Peyer's patch (tissue), 4 donors: Measurements from ENCODE around the gene EPO.

Experiments
- POLR2A ChIP-seq, 2 donors: fragments of 450-650 bp; IDR thresholded peaks; one replicate each; pipeline ENCODE4 v1.5.1; 2017; ENCODE audit warnings: antibody characterized with exemption in 2 of 2, mild to moderate bottlenecking in 2 of 2, moderate library complexity in 2 of 2
- TF ChIP-seq, protein P1 (sequence below), 6 experiments: fragments of 450-650 bp in 4 of 6; fragments of 200-600 bp in 2 of 6; sonication (generic) in 1 of 6; IDR thresholded peaks; one replicate each; pipeline ENCODE4 v1.5.1; 2017 to 2019; ENCODE audit warnings: antibody characterized with exemption in 6 of 6, mild to moderate bottlenecking in 3 of 6, moderate library complexity in 1 of 6

DNA sequence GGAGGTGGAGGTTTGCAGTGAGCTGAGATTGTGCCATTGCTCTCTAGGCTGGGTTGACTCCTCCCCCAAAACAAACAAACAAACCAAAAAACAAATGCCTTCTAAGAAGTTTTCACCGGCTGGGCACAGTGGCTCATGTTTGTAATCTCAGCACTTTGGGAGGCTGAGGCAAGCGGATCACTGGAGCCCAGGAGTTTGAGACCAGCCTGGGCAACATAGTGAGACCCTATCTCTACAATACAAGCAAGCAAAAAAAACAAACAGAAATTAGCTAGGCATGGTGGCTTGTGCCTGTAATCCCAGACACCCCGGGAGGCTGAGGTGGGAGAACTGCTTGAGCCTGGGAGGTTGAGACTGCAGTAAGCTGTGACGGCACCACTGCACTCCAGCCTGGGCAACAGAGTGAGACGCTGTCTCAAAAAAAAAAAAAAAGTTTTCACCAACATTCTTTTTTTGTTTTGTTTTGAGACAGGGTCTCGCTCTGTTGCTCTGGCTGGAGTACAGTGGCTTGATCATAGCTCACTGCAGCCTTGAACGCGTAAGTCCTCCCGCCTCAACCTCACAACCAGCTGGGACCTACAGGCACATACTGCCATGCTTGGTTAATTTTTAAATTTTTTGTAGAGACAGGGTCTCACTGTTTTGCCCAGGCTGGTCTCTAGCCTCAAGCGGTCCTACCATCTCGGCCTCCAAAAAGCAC is 11.8 kb downstream of the EPO start:
- TF ChIP-seq, protein P1, sequence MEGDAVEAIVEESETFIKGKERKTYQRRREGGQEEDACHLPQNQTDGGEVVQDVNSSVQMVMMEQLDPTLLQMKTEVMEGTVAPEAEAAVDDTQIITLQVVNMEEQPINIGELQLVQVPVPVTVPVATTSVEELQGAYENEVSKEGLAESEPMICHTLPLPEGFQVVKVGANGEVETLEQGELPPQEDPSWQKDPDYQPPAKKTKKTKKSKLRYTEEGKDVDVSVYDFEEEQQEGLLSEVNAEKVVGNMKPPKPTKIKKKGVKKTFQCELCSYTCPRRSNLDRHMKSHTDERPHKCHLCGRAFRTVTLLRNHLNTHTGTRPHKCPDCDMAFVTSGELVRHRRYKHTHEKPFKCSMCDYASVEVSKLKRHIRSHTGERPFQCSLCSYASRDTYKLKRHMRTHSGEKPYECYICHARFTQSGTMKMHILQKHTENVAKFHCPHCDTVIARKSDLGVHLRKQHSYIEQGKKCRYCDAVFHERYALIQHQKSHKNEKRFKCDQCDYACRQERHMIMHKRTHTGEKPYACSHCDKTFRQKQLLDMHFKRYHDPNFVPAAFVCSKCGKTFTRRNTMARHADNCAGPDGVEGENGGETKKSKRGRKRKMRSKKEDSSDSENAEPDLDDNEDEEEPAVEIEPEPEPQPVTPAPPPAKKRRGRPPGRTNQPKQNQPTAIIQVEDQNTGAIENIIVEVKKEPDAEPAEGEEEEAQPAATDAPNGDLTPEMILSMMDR (IDR thresholded peaks at IDR 0.05): no peak
- TF ChIP-seq POLR2A (IDR thresholded peaks at IDR 0.05): no peak
